WTC11 (cell line): ENCODE measurements around the gene SLC44A5. TPM values are rescaled to one million over a fixed set of nuclear protein-coding genes. Genes with fewer than 3 reads are reported as not detected.

Source experiments
- ATAC-seq: fragments of 200-7000 bp; cut with Tn5 transposase; 2 replicates; pipeline ENCODE4 v1.10.0; 2021; ENCODE audit warnings: mild to moderate bottlenecking, moderate library complexity
- CTCF ChIA-PET: fragments of 300-600 bp; sonication (Branson Sonifier 250); formaldehyde crosslinking; loops from one replicate; lab custom pipeline; 2021; ENCODE audit warnings: antibody characterized with exemption; lab: Charles Lee
- POLR2A ChIA-PET: fragments of 350-600 bp; sonication (Branson Sonifier 250); formaldehyde crosslinking; loops from one replicate; lab custom pipeline; 2021; ENCODE audit warnings: antibody characterized with exemption; lab: Charles Lee
- DNase-seq: peaks from one replicate; pipeline ENCODE4 v3.0.0; 2021; ENCODE audit warnings: low spot score
- H3K27ac Mint-ChIP-seq: 2 replicates; pipeline ENCODE4 v1.8.0; 2021; ENCODE audit warnings: mixed read lengths
- H3K27me3 Mint-ChIP-seq: 2 replicates; pipeline ENCODE4 v1.8.0; 2021; ENCODE audit warnings: low read depth, mild to moderate bottlenecking, moderate library complexity, mixed read lengths
- H3K36me3 Mint-ChIP-seq: 2 replicates; pipeline ENCODE4 v1.8.0; 2021; ENCODE audit warnings: mixed read lengths
- H3K4me1 Mint-ChIP-seq: 2 replicates; pipeline ENCODE4 v1.8.0; 2022; ENCODE audit warnings: mixed read lengths
- H3K4me3 Mint-ChIP-seq: 2 replicates; pipeline ENCODE4 v1.8.0; 2021; ENCODE audit warnings: mild to moderate bottlenecking, moderate library complexity, mixed read lengths
- H3K9me3 Mint-ChIP-seq: 2 replicates; pipeline ENCODE4 v1.8.0; 2021; ENCODE audit warnings: mixed read lengths
- ATF1 ChIP-seq: sonication (generic); formaldehyde crosslinking; IDR thresholded peaks from 2 replicates; pipeline ENCODE4 v1.8.1; 2023; ENCODE audit warnings: mild to moderate bottlenecking, moderate library complexity, missing genetic modification reagents
- E2F1 ChIP-seq: sonication (generic); formaldehyde crosslinking; IDR thresholded peaks from 2 replicates; pipeline ENCODE4 v1.8.0; 2022; ENCODE audit warnings: mild to moderate bottlenecking, missing genetic modification reagents
- E2F4 ChIP-seq: sonication (generic); formaldehyde crosslinking; IDR thresholded peaks from 2 replicates; pipeline ENCODE4 v1.8.1; 2022; ENCODE audit warnings: low read depth, mild to moderate bottlenecking, moderate library complexity, missing genetic modification reagents, borderline replicate concordance
- E2F5 ChIP-seq: sonication (generic); formaldehyde crosslinking; IDR thresholded peaks from 2 replicates; pipeline ENCODE4 v1.8.1; 2022; ENCODE audit warnings: mild to moderate bottlenecking, moderate library complexity, missing genetic modification reagents
- ESRRA ChIP-seq: sonication (generic); formaldehyde crosslinking; IDR thresholded peaks from 2 replicates; pipeline ENCODE4 v1.8.1; 2022; ENCODE audit warnings: mild to moderate bottlenecking, missing genetic modification reagents, borderline replicate concordance
- FOXJ3 ChIP-seq: sonication (generic); formaldehyde crosslinking; IDR thresholded peaks from 2 replicates; pipeline ENCODE4 v1.9.0; 2021; ENCODE audit warnings: missing genetic modification reagents, mild to moderate bottlenecking, borderline replicate concordance
- FOXP1 ChIP-seq: sonication (generic); formaldehyde crosslinking; IDR thresholded peaks from 2 replicates; pipeline ENCODE4 v1.8.0; 2022; ENCODE audit warnings: missing genetic modification reagents, mild to moderate bottlenecking, moderate library complexity, borderline replicate concordance
- NR1H2 ChIP-seq: sonication (generic); formaldehyde crosslinking; IDR thresholded peaks from 2 replicates; pipeline ENCODE4 v1.9.0; 2021; ENCODE audit warnings: mild to moderate bottlenecking, moderate library complexity, missing genetic modification reagents
- NR3C1 ChIP-seq: sonication (generic); formaldehyde crosslinking; conservative IDR thresholded peaks from 2 replicates; pipeline ENCODE4 v1.8.1; 2023; ENCODE audit warnings: low read depth, mild to moderate bottlenecking, missing genetic modification reagents
- OVOL2 ChIP-seq: fragments of 250-450 bp; sonication (Bioruptor Pico); IDR thresholded peaks from 2 replicates; pipeline ENCODE4 v1.9.0; 2021; ENCODE audit warnings: mild to moderate bottlenecking, borderline replicate concordance
- SMAD3 ChIP-seq: sonication (generic); formaldehyde crosslinking; IDR thresholded peaks from 2 replicates; pipeline ENCODE4 v1.8.0; 2022; ENCODE audit warnings: missing genetic modification reagents, mild to moderate bottlenecking, borderline replicate concordance
- SOX15 ChIP-seq: fragments of 250-450 bp; sonication (Bioruptor Pico); IDR thresholded peaks from 2 replicates; pipeline ENCODE4 v1.9.0; 2021; ENCODE audit warnings: mild to moderate bottlenecking
- TEAD4 ChIP-seq: sonication (generic); formaldehyde crosslinking; IDR thresholded peaks from 2 replicates; pipeline ENCODE4 v1.8.0; 2022; ENCODE audit warnings: mild to moderate bottlenecking, missing genetic modification reagents
- ZMAT4 ChIP-seq: fragments of 250-450 bp; sonication (Bioruptor Pico); IDR thresholded peaks from 2 replicates; pipeline ENCODE4 v1.9.0; 2021; ENCODE audit warnings: mild to moderate bottlenecking
- ZNF121 ChIP-seq: sonication (generic); formaldehyde crosslinking; IDR thresholded peaks from 2 replicates; pipeline ENCODE4 v1.8.0; 2023; ENCODE audit warnings: missing genetic modification reagents
- ZNF263 ChIP-seq: sonication (generic); formaldehyde crosslinking; IDR thresholded peaks from 2 replicates; pipeline ENCODE4 v1.8.1; 2022; ENCODE audit warnings: low read depth, mild to moderate bottlenecking, moderate library complexity, missing genetic modification reagents
- ZNF512 ChIP-seq: sonication (generic); formaldehyde crosslinking; IDR thresholded peaks from 2 replicates; pipeline ENCODE4 v1.8.1; 2022; ENCODE audit warnings: missing genetic modification reagents, borderline replicate concordance
- ZNF532 ChIP-seq: fragments of 250-450 bp; sonication (Bioruptor Pico); IDR thresholded peaks from 2 replicates; pipeline ENCODE4 v1.9.0; 2021; ENCODE audit warnings: mild to moderate bottlenecking, borderline replicate concordance
- total RNA-seq: library from RNA; stranded (reverse); gene quantifications from 3 replicates; pipeline ENCODE4 v1.2.3, GENCODE V29; 2021

The SLC44A5 gene
- total RNA-seq, 1 experiment from 2014 or later, result 1.8 TPM

- Mint-ChIP-seq H3K9me3 (no peaks in the 10 kb centered on the region), H3K4me3 (no peak overlapping the region)
Measured at GRCh38 chr1:75554181-75554580, 56.7 kb downstream of the SLC44A5 start.

More at GRCh38 chr1:75554181-75554580, 56.7 kb downstream of the SLC44A5 start:
- Mint-ChIP-seq H3K27ac (no peak overlapping the region), H3K27me3 (no peaks in the 10 kb centered on the region), H3K4me1 (no peaks in the 10 kb centered on the region), H3K36me3 (no peaks in the 10 kb centered on the region)
- DNase-seq, result no peak
- ChIA-PET POLR2A (no interaction called here), CTCF (no interaction called here)
- ATAC-seq, result no peak
- TF ChIP-seq ATF1 (CRISPR knock-in tag), result no peak
- TF ChIP-seq SMAD3 (CRISPR knock-in tag), result no peak
- TF ChIP-seq ZNF263 (CRISPR knock-in tag), result no peak
- TF ChIP-seq ZNF512, result no peak
- TF ChIP-seq TEAD4 (CRISPR knock-in tag), result no peak
- TF ChIP-seq E2F5 (CRISPR knock-in tag), result no peak
- no peak for TF ChIP-seq FOXJ3
- no peak for TF ChIP-seq ZNF532
- no peak for TF ChIP-seq OVOL2 (CRISPR knock-in tag)
- no peak for TF ChIP-seq FOXP1 (CRISPR knock-in tag)
- no peak for TF ChIP-seq E2F4 (CRISPR knock-in tag)
- TF ChIP-seq ZNF121 (CRISPR knock-in tag), result no peak
- TF ChIP-seq ESRRA, result no peak
- TF ChIP-seq SOX15 (CRISPR knock-in tag), result no peak
- no peak for TF ChIP-seq ZMAT4 (CRISPR knock-in tag)
- TF ChIP-seq NR3C1 (CRISPR knock-in tag), result no peak
- TF ChIP-seq E2F1, result no peak
- no peak for TF ChIP-seq NR1H2 (CRISPR knock-in tag)
